Measurements from ENCODE around the gene NEGR1. TPM values are rescaled to one million over a fixed set of nuclear protein-coding genes. Genes with fewer than 3 reads are reported as not detected.

NEGR1 gene
- polyA plus RNA-seq, 1 donor from 2014 or later = 47.4 TPM

DNA sequence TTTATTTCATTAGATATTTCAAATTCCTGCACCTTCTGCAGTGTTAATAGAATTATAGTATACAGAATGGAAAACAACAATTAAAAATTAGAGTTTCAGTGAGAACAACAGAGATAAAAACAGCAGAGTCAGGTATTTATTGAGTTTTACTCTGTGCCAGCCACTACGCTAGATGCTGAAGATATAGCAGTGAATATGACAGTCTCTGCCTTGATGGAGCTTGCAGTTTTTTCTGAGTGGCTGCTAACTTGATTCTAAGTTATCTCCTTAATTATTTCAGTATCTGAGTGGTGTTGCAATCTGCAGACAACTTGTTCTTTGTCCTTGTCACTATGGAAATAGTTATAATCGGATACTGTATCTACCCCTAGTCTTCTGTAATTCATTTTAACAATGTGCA, 817.2 kb downstream of the NEGR1 start:
- Histone ChIP-seq H3K9me3 (ENCODE audit: low read length) (no peaks in the 10 kb centered on the region), H3K27me3 (ENCODE audit: insufficient read depth, low read depth, low read length) (no peaks in the 10 kb centered on the region), H2AFZ (ENCODE audit: low read depth, low read length) (no peak overlapping the region), H3K79me2 (replicated peaks; ENCODE audit: insufficient read depth, low read length) (no peaks in the 10 kb centered on the region), H3K4me2 (ENCODE audit: low read length) (no peak overlapping the region), H3K9ac (ENCODE audit: low read length) (no peak overlapping the region), H3K27ac (ENCODE audit: low read length) (no peak overlapping the region), H3F3A (ENCODE audit: insufficient read depth, low read length, poor library complexity, severe bottlenecking) (no peaks in the 10 kb centered on the region), H3K4me3 (ENCODE audit: low read length) (no peak overlapping the region), H3K36me3 (ENCODE audit: insufficient read depth, low read length) (no peaks in the 10 kb centered on the region), H4K20me1 (ENCODE audit: insufficient read depth) (no peaks in the 10 kb centered on the region), H3K9me2 (ENCODE audit: insufficient read depth, low read length) (no peaks in the 10 kb centered on the region)
- TF ChIP-seq REST (IDR thresholded peaks at IDR 0.05; ENCODE audit: borderline replicate concordance) = no peak
- no peak for TF ChIP-seq TAF1 (IDR thresholded peaks at IDR 0.05; ENCODE audit: low read depth)

DNA sequence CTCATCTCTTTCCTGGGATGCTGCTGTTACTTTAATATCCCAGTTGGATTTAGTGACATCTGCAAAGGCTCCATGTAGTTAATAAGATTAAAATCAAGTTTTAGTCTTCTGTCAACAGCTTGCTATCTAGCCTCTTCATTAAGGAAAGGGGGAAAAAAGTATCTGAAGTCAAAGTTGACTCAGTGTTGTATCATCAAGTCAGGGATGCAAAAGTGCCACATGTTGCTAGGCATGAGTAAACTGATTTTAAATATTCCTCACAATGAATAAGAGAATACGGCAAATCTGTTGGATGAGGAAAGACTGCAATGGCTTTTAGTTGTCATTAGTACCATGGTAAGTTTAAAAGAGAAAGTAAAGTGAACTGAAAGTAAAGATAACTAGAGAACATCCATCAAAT, 818.3 kb downstream of the NEGR1 start:
- Histone ChIP-seq H3K27me3 (ENCODE audit: insufficient read depth, low read depth, low read length) (no peaks in the 10 kb centered on the region), H3K36me3 (ENCODE audit: insufficient read depth, low read length) (no peaks in the 10 kb centered on the region), H3K4me3 (ENCODE audit: low read length) (no peak overlapping the region), H4K20me1 (ENCODE audit: insufficient read depth) (no peaks in the 10 kb centered on the region), H3K9ac (ENCODE audit: low read length) (no peak overlapping the region), H2AFZ (ENCODE audit: low read depth, low read length) (no peak overlapping the region), H3K9me2 (ENCODE audit: insufficient read depth, low read length) (no peaks in the 10 kb centered on the region), H3K79me2 (replicated peaks; ENCODE audit: insufficient read depth, low read length) (no peaks in the 10 kb centered on the region), H3K9me3 (ENCODE audit: low read length) (no peaks in the 10 kb centered on the region), H3K4me2 (ENCODE audit: low read length) (no peak overlapping the region), H3K27ac (ENCODE audit: low read length) (no peak overlapping the region), H3F3A (ENCODE audit: insufficient read depth, low read length, poor library complexity, severe bottlenecking) (no peaks in the 10 kb centered on the region)
- TF ChIP-seq MXI1 (conservative IDR thresholded peaks at IDR 0.05; ENCODE audit: poor library complexity, severe bottlenecking) (no peak), EZH2 (IDR thresholded peaks at IDR 0.05; ENCODE audit: borderline replicate concordance, insufficient read depth, low read length, poor library complexity, severe bottlenecking) (no peak), EP300 (conservative IDR thresholded peaks at IDR 0.05; ENCODE audit: poor library complexity, severe bottlenecking) (no peak), RAD21 (conservative IDR thresholded peaks at IDR 0.05) (no peak), TAF1 (IDR thresholded peaks at IDR 0.05; ENCODE audit: low read depth) (no peak), POLR2AphosphoS5 (IDR thresholded peaks at IDR 0.05) (no peak)

GRCh38 chr1:71463144-71463543, 819.2 kb downstream of the NEGR1 start:
- TF ChIP-seq CTCF (IDR thresholded peaks at IDR 0.05; ENCODE audit: poor library complexity, severe bottlenecking) (no peak), EZH2 (IDR thresholded peaks at IDR 0.05; ENCODE audit: borderline replicate concordance, insufficient read depth, low read length, poor library complexity, severe bottlenecking) (no peak), MXI1 (conservative IDR thresholded peaks at IDR 0.05; ENCODE audit: poor library complexity, severe bottlenecking) (no peak), EP300 (conservative IDR thresholded peaks at IDR 0.05; ENCODE audit: poor library complexity, severe bottlenecking) (no peak), REST (IDR thresholded peaks at IDR 0.05; ENCODE audit: borderline replicate concordance) (no peak)
- Histone ChIP-seq H3K9ac (ENCODE audit: low read length) (no peak overlapping the region), H3K4me3 (ENCODE audit: low read length) (no peak overlapping the region), H3K9me2 (ENCODE audit: insufficient read depth, low read length) (no peaks in the 10 kb centered on the region), H3K27me3 (ENCODE audit: insufficient read depth, low read depth, low read length) (no peaks in the 10 kb centered on the region), H3K9me3 (ENCODE audit: low read length) (no peaks in the 10 kb centered on the region), H3K79me2 (replicated peaks; ENCODE audit: insufficient read depth, low read length) (no peaks in the 10 kb centered on the region), H3K27ac (ENCODE audit: low read length) (no peak overlapping the region), H4K20me1 (ENCODE audit: insufficient read depth) (no peaks in the 10 kb centered on the region), H3K4me2 (ENCODE audit: low read length) (no peak overlapping the region), H2AFZ (ENCODE audit: low read depth, low read length) (no peak overlapping the region), H3F3A (ENCODE audit: insufficient read depth, low read length, poor library complexity, severe bottlenecking) (no peaks in the 10 kb centered on the region), H3K36me3 (ENCODE audit: insufficient read depth, low read length) (no peaks in the 10 kb centered on the region)
